Astrocyte (in vitro differentiated cells and primary cell): Measurements from ENCODE around the gene PPM1F. TPM values are rescaled to one million over a fixed set of nuclear protein-coding genes. Genes with fewer than 3 reads are reported as not detected.
"Not testable (repeated sequence)": the region's sequence is repeated elsewhere in the genome, so short reads cannot be mapped to it uniquely, and the experiment has no call there.

ENCODE experiments used
- DNase-seq: peaks from one replicate; pipeline ENCODE4 v3.0.0-alpha.2; 2010; ENCODE audit warnings: low read depth
- FAIRE-seq: peaks from 2 replicates; lab custom pipeline; 2011; peaks lifted over from hg19 to GRCh38; lab: Jason Lieb, UNC
- H2AFZ ChIP-seq: 2 replicates; pipeline ENCODE4 v1.6.0; 2012; ENCODE audit warnings: low read depth, low read length, inconsistent platforms
- H3K27ac ChIP-seq: 2 replicates; pipeline ENCODE4 v1.5.1; 2011; ENCODE audit warnings: low read depth, low read length, inconsistent platforms
- H3K27me3 ChIP-seq: 2 replicates; pipeline ENCODE4 v1.6.0; 2011; ENCODE audit warnings: low read length, inconsistent platforms; ENCODE audit not compliant: insufficient read depth
- H3K36me3 ChIP-seq: 2 replicates; pipeline ENCODE4 v1.5.1; 2011; ENCODE audit warnings: low read length, inconsistent platforms; ENCODE audit not compliant: insufficient read depth
- H3K4me1 ChIP-seq: 2 replicates; pipeline ENCODE4 v1.5.1; 2011; ENCODE audit warnings: low read length, inconsistent platforms; ENCODE audit not compliant: insufficient read depth
- H3K4me2 ChIP-seq: 2 replicates; pipeline ENCODE4 v1.6.0; 2012; ENCODE audit warnings: low read length, inconsistent platforms
- H3K4me3 ChIP-seq: 2 replicates; pipeline ENCODE4 v1.5.1; 2011; ENCODE audit warnings: low read depth, mild to moderate bottlenecking, low read length, inconsistent platforms; ENCODE audit not compliant: insufficient read depth
- H3K79me2 ChIP-seq: 2 replicates; pipeline ENCODE4 v1.6.0; 2012; ENCODE audit warnings: mild to moderate bottlenecking, low read length, inconsistent platforms; ENCODE audit not compliant: insufficient read depth
- H3K9ac ChIP-seq: 2 replicates; pipeline ENCODE4 v1.6.0; 2012; ENCODE audit warnings: mild to moderate bottlenecking, low read length, inconsistent platforms
- H3K9me3 ChIP-seq: 2 replicates; pipeline ENCODE4 v1.5.1; 2012; ENCODE audit warnings: low read depth, mild to moderate bottlenecking, low read length, inconsistent platforms; ENCODE audit not compliant: insufficient read depth
- H4K20me1 ChIP-seq: 2 replicates; pipeline ENCODE4 v1.6.0; 2012; ENCODE audit warnings: low read length, inconsistent platforms; ENCODE audit not compliant: insufficient read depth
- H3K27ac Mint-ChIP-seq: one replicate; pipeline ENCODE4 v1.8.0; 2021; ENCODE audit warnings: mild to moderate bottlenecking, mixed read lengths; ENCODE audit not compliant: unreplicated experiment
- H3K27me3 Mint-ChIP-seq: one replicate; pipeline ENCODE4 v1.8.0; 2021; ENCODE audit warnings: low read depth, mixed read lengths; ENCODE audit not compliant: unreplicated experiment
- H3K36me3 Mint-ChIP-seq: one replicate; pipeline ENCODE4 v1.8.0; 2021; ENCODE audit warnings: low read depth, mixed read lengths; ENCODE audit not compliant: unreplicated experiment
- H3K4me1 Mint-ChIP-seq: one replicate; pipeline ENCODE4 v1.8.0; 2021; ENCODE audit warnings: low read depth, mixed read lengths; ENCODE audit not compliant: unreplicated experiment
- H3K4me3 Mint-ChIP-seq: one replicate; pipeline ENCODE4 v1.8.0; 2021; ENCODE audit warnings: mild to moderate bottlenecking, moderate library complexity, mixed read lengths; ENCODE audit not compliant: unreplicated experiment
- H3K9me3 Mint-ChIP-seq: one replicate; pipeline ENCODE4 v1.8.0; 2021; ENCODE audit warnings: mild to moderate bottlenecking, mixed read lengths; ENCODE audit not compliant: unreplicated experiment
- CTCF ChIP-seq: IDR thresholded peaks from 2 replicates; pipeline ENCODE4 v1.5.1; 2011; ENCODE audit warnings: low read depth, mild to moderate bottlenecking, inconsistent platforms, low read length, moderate library complexity; ENCODE audit not compliant: insufficient read depth
- EZH2 ChIP-seq: IDR thresholded peaks from 2 replicates; pipeline ENCODE4 v1.6.1; 2012; ENCODE audit warnings: mild to moderate bottlenecking, low read length, inconsistent platforms; ENCODE audit not compliant: insufficient read depth
- total RNA-seq: library from RNA; stranded (reverse); gene quantifications from 2 replicates; pipeline ENCODE4 v1.2.1, GENCODE V29; 2021

Gene PPM1F
- total RNA-seq, 1 donor from 2014 or later: 27.9 TPM

DNA sequence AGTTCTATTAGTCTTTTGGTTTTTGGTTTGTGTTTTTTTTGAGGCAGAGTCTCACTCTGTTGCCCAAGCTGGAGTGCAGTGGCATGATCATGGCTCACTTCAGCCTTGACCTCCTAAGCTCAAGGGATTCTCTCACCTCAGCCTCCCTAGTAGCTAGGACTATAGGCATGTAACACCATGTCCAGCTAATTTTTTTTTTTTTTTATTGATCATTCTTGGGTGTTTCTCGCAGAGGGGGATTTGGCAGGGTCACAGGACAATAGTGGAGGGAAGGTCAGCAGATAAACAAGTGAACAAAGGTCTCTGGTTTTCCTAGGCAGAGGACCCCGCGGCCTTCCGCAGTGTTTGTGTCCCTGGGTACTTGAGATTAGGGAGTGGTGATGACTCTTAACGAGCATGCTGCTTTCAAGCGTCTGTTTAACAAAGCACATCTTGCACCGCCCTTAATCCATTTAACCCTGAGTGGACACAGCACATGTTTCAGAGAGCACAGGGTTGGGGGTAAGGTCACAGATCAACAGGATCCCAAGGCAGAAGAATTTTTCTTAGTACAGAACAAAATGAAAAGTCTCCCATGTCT is 69.8 kb downstream of the PPM1F start:
- H3K36me3 Mint-ChIP-seq, H2AFZ ChIP-seq, H3K4me1 Mint-ChIP-seq, H3K27ac Mint-ChIP-seq, H3K4me3 Mint-ChIP-seq, H3K4me3 ChIP-seq, DNase-seq, H3K27me3 ChIP-seq, H3K9ac ChIP-seq, H3K9me3 ChIP-seq, H3K9me3 Mint-ChIP-seq, H3K27ac ChIP-seq, H3K27me3 Mint-ChIP-seq, H3K36me3 ChIP-seq, H3K4me1 ChIP-seq, H4K20me1 ChIP-seq, H3K4me2 ChIP-seq, H3K79me2 ChIP-seq, FAIRE-seq: not testable (repeated sequence)

- H3K36me3 Mint-ChIP-seq: no peaks in the 10 kb centered on the region
- H3K27me3 Mint-ChIP-seq: peaks cover 7% of the 10 kb centered on the region
- no peaks in the 10 kb centered on the region for H3K4me1 Mint-ChIP-seq
- H3K4me3 Mint-ChIP-seq: no peak overlapping the region
- peaks cover 3% of the 10 kb centered on the region for H3K27me3 ChIP-seq
- FAIRE-seq (no peak), DNase-seq (no peak)
- no peak overlapping the region for H2AFZ ChIP-seq
- H3K9ac ChIP-seq: no peak overlapping the region
- no peak overlapping the region for H3K27ac ChIP-seq
- H3K4me3 ChIP-seq: no peak overlapping the region
- TF ChIP-seq CTCF: no peak
- TF ChIP-seq EZH2: no peak
- no peaks in the 10 kb centered on the region for H3K36me3 ChIP-seq
- H3K4me1 ChIP-seq: no peaks in the 10 kb centered on the region
- H3K9me3 ChIP-seq: no peaks in the 10 kb centered on the region
- H3K4me2 ChIP-seq: no peak overlapping the region
- no peaks in the 10 kb centered on the region for H3K79me2 ChIP-seq
- H3K9me3 Mint-ChIP-seq: no peaks in the 10 kb centered on the region
- no peaks in the 10 kb centered on the region for H4K20me1 ChIP-seq
- H3K27ac Mint-ChIP-seq: no peak overlapping the region
These were observed 70.6 kb downstream of the PPM1F start for GRCh38 chr22:21881841-21882753.

- H3K4me1 Mint-ChIP-seq: no peaks in the 10 kb centered on the region
- H3K4me3 Mint-ChIP-seq: no peak overlapping the region
- no peak overlapping the region for H3K4me3 ChIP-seq
- H3K27me3 ChIP-seq: no peaks in the 10 kb centered on the region
- H3K79me2 ChIP-seq: no peaks in the 10 kb centered on the region
- H3K9me3 ChIP-seq: no peaks in the 10 kb centered on the region
- no peak overlapping the region for H2AFZ ChIP-seq
- no peak overlapping the region for H3K9ac ChIP-seq
- H3K4me1 ChIP-seq: no peaks in the 10 kb centered on the region
- no peak overlapping the region for H3K4me2 ChIP-seq
- DNase-seq: peak; percentile 29
- H3K27ac Mint-ChIP-seq: peak overlapping the region; percentile 5
- no peak for TF ChIP-seq CTCF
- no peak for TF ChIP-seq EZH2
- no peaks in the 10 kb centered on the region for H3K36me3 ChIP-seq
- no peak overlapping the region for H3K27ac ChIP-seq
- no peaks in the 10 kb centered on the region for H3K36me3 Mint-ChIP-seq
- H3K9me3 Mint-ChIP-seq: no peaks in the 10 kb centered on the region
- FAIRE-seq: no peak
- H4K20me1 ChIP-seq: no peaks in the 10 kb centered on the region
- H3K27me3 Mint-ChIP-seq: peaks cover 7% of the 10 kb centered on the region
These were observed 76.0 kb downstream of the PPM1F start for GRCh38 chr22:21876486-21877176.

DNA sequence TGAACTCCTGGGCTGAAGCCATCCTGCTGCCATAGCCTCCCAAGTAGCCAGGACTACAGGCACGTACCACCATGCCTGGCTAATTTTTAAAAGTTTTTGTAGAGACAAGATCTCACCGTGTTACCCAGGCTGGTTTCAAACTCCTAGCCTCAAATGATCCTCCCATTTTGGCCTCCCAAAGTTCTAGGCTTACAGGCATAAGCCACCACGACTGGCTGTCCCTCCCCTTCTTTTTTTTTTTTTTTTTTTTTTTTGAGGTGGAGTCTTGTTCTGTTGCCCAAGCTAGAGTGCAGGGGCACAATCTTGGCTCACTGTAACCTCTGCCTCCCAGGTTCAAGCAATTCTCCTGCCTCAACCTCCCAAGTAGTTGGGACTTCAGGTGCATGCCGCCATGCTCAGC is 77.7 kb downstream of the PPM1F start:
- H3K4me1 ChIP-seq, H3K4me3 ChIP-seq, H3K36me3 Mint-ChIP-seq, H3K4me3 Mint-ChIP-seq, H3K27ac ChIP-seq, H4K20me1 ChIP-seq, H3K4me1 Mint-ChIP-seq, H2AFZ ChIP-seq, DNase-seq, H3K27me3 ChIP-seq, H3K4me2 ChIP-seq, H3K9ac ChIP-seq, H3K27ac Mint-ChIP-seq, H3K79me2 ChIP-seq, H3K36me3 ChIP-seq, H3K9me3 Mint-ChIP-seq, FAIRE-seq, H3K27me3 Mint-ChIP-seq, H3K9me3 ChIP-seq: not testable (repeated sequence)
